OCI-LY7 (cell line): ENCODE data around the gene TCL1B.

Experiments
- EZH2phosphoT487 ChIP-seq: fragments of 200-600 bp; sonication (generic); IDR thresholded peaks from 2 replicates; pipeline ENCODE4 v1.6.1; 2018; ENCODE audit warnings: low read depth, borderline replicate concordance, mild to moderate bottlenecking, mixed run types, antibody characterized with exemption, low read length, moderate library complexity, mixed read lengths
- TF ChIP-seq, protein P1 (sequence below): fragments of 200-600 bp; sonication (generic); conservative IDR thresholded peaks from 2 replicates; pipeline ENCODE4 v1.5.1; 2014; ENCODE audit warnings: mild to moderate bottlenecking, antibody characterized with exemption, low read length, moderate library complexity, mixed read lengths

DNA sequence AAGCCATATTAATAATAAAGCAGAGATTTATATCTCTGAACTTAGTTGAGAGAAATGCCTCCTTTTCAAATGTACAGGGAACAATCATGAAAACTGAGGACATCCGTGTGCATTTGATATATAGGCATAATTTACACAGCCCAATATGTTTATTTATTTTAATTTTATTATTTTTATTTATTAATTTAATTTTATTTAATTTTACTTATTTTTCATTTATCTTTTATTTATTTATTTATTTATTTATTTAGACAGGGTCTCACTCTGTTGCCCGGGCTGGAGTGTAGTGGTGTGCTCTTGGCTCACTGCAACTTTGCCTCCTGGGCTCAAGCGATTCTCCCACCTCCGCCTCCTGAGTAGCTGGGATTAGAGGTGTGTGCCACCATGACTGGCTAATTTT is 19.3 kb downstream of the TCL1B start:
- no peak for TF ChIP-seq EZH2phosphoT487
- TF ChIP-seq, protein P1, sequence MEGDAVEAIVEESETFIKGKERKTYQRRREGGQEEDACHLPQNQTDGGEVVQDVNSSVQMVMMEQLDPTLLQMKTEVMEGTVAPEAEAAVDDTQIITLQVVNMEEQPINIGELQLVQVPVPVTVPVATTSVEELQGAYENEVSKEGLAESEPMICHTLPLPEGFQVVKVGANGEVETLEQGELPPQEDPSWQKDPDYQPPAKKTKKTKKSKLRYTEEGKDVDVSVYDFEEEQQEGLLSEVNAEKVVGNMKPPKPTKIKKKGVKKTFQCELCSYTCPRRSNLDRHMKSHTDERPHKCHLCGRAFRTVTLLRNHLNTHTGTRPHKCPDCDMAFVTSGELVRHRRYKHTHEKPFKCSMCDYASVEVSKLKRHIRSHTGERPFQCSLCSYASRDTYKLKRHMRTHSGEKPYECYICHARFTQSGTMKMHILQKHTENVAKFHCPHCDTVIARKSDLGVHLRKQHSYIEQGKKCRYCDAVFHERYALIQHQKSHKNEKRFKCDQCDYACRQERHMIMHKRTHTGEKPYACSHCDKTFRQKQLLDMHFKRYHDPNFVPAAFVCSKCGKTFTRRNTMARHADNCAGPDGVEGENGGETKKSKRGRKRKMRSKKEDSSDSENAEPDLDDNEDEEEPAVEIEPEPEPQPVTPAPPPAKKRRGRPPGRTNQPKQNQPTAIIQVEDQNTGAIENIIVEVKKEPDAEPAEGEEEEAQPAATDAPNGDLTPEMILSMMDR: no peak
